ENCODE measurements around the gene KCTD3. TPM values are rescaled to one million over a fixed set of nuclear protein-coding genes. Genes with fewer than 3 reads are reported as not detected.
A peak's percentile ranks its signal among the peaks of the same experiment; 100 is the strongest.

The KCTD3 gene
- total and polyA plus RNA-seq, 2 of the 13 experiments (the other 11 are each of a cell fraction or from before 2014, with no cell fraction given): 49.8 to 68.1 TPM

DNA sequence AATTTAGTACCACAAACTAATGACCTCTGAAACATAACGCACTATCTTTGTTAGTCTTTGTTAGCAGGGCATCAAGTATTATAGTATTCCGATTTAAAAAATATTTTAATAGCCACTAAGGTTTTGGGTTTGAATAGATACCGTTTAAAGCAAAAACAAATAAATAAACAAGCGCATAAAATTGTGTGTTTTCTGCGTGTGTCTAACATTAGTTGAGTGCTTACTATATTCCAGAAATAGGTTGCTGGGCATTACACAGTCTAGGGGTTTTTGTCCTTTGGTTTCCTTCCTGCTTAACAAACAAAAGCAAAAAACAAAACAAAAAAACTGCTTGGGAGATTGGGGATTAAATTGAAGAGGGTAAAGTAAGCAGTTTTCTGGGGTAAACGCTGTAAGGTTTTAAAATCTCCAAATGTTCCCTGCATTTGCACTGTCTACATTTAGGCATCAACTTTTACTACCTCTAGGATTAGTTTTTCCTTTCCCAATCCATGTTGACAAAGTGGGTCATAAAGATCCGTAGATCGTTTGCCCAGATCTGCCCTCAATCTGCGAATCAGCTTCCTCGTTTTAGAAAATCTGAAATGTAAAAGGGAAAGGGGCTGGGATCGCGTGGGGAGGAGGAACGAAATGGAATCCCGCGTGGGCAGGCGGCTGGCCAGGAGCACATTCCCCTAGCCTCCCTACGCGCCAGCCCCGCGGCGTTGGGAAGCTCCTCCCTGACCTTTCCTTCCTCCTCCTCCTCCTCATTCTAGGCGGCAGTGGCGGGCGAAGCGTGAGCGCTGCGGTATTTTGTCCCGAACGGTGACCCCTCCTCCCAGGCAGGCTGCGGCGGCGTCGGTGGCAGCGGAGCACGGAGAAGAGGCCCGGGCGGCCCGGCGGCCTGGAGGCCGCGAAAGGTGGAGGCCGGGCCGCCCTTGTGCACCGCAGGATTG lies at the start of gene KCTD3 (continued):
- TF ChIP-seq, protein P1, sequence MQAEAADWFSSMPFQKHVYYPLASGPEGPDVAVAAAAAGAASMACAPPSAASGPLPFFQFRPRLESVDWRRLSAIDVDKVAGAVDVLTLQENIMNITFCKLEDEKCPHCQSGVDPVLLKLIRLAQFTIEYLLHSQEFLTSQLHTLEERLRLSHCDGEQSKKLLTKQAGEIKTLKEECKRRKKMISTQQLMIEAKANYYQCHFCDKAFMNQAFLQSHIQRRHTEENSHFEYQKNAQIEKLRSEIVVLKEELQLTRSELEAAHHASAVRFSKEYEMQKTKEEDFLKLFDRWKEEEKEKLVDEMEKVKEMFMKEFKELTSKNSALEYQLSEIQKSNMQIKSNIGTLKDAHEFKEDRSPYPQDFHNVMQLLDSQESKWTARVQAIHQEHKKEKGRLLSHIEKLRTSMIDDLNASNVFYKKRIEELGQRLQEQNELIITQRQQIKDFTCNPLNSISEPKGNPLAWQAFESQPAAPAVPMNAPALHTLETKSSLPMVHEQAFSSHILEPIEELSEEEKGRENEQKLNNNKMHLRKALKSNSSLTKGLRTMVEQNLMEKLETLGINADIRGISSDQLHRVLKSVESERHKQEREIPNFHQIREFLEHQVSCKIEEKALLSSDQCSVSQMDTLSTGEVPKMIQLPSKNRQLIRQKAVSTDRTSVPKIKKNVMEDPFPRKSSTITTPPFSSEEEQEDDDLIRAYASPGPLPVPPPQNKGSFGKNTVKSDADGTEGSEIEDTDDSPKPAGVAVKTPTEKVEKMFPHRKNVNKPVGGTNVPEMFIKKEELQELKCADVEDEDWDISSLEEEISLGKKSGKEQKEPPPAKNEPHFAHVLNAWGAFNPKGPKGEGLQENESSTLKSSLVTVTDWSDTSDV (CRISPR knock-in tag; IDR thresholded peaks at IDR 0.05): no peak
- TF ChIP-seq IRF9 (CRISPR knock-in tag; IDR thresholded peaks at IDR 0.05; ENCODE audit: borderline replicate concordance) (no peak), MZF1 (CRISPR knock-in tag; IDR thresholded peaks at IDR 0.05; ENCODE audit: borderline replicate concordance) (no peak), NFIC (IDR thresholded peaks at IDR 0.05; ENCODE audit: low read length) (no peak), ZNF563 (CRISPR knock-in tag; IDR thresholded peaks at IDR 0.05) (peak; percentile 84; the same call in 1 of the 2 replicates), ZNF841 (CRISPR knock-in tag; IDR thresholded peaks at IDR 0.05; ENCODE audit: borderline replicate concordance) (no peak), ZSCAN30 (CRISPR knock-in tag; IDR thresholded peaks at IDR 0.05) (0 out of 2 replicates have a peak, but pooled peaks have one; percentile 63), PLRG1 (conservative IDR thresholded peaks at IDR 0.05) (no peak), AHR (CRISPR knock-in tag; IDR thresholded peaks at IDR 0.05) (peak; percentile 52; the same call in 1 of the 2 replicates), NR3C1 (CRISPR knock-in tag; IDR thresholded peaks at IDR 0.05) (no peak), TSC22D2 (CRISPR knock-in tag; IDR thresholded peaks at IDR 0.05; ENCODE audit: borderline replicate concordance) (peak; percentile 73; the same call in 1 of the 2 replicates), EEA1 (CRISPR knock-in tag; IDR thresholded peaks at IDR 0.05; ENCODE audit: borderline replicate concordance) (no peak), YY1 (IDR thresholded peaks at IDR 0.05; ENCODE audit: insufficient read depth, insufficient replicate concordance, low read depth, low read length) (peak; percentile 67), JARID2 (CRISPR knock-in tag; IDR thresholded peaks at IDR 0.05; ENCODE audit: insufficient replicate concordance) (no peak), ZNF253 (CRISPR knock-in tag; IDR thresholded peaks at IDR 0.05; ENCODE audit: borderline replicate concordance) (no peak)
- TF ChIP-seq, protein P2, sequence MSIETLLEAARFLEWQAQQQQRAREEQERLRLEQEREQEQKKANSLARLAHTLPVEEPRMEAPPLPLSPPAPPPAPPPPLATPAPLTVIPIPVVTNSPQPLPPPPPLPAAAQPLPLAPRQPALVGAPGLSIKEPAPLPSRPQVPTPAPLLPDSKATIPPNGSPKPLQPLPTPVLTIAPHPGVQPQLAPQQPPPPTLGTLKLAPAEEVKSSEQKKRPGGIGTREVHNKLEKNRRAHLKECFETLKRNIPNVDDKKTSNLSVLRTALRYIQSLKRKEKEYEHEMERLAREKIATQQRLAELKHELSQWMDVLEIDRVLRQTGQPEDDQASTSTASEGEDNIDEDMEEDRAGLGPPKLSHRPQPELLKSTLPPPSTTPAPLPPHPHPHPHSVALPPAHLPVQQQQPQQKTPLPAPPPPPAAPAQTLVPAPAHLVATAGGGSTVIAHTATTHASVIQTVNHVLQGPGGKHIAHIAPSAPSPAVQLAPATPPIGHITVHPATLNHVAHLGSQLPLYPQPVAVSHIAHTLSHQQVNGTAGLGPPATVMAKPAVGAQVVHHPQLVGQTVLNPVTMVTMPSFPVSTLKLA (IDR thresholded peaks at IDR 0.05): no peak
- TF ChIP-seq, protein P3, sequence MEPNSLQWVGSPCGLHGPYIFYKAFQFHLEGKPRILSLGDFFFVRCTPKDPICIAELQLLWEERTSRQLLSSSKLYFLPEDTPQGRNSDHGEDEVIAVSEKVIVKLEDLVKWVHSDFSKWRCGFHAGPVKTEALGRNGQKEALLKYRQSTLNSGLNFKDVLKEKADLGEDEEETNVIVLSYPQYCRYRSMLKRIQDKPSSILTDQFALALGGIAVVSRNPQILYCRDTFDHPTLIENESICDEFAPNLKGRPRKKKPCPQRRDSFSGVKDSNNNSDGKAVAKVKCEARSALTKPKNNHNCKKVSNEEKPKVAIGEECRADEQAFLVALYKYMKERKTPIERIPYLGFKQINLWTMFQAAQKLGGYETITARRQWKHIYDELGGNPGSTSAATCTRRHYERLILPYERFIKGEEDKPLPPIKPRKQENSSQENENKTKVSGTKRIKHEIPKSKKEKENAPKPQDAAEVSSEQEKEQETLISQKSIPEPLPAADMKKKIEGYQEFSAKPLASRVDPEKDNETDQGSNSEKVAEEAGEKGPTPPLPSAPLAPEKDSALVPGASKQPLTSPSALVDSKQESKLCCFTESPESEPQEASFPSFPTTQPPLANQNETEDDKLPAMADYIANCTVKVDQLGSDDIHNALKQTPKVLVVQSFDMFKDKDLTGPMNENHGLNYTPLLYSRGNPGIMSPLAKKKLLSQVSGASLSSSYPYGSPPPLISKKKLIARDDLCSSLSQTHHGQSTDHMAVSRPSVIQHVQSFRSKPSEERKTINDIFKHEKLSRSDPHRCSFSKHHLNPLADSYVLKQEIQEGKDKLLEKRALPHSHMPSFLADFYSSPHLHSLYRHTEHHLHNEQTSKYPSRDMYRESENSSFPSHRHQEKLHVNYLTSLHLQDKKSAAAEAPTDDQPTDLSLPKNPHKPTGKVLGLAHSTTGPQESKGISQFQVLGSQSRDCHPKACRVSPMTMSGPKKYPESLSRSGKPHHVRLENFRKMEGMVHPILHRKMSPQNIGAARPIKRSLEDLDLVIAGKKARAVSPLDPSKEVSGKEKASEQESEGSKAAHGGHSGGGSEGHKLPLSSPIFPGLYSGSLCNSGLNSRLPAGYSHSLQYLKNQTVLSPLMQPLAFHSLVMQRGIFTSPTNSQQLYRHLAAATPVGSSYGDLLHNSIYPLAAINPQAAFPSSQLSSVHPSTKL (CRISPR knock-in tag; IDR thresholded peaks at IDR 0.05): peak; percentile 77

Data from HepG2 (cell line).